Ishikawa (cell line): Measurements from ENCODE around the gene CHEK1.

Experiments used
- EGR1 ChIP-seq: IDR thresholded peaks from 2 replicates; pipeline ENCODE4 v1.6.1; 2012
- EP300 ChIP-seq: IDR thresholded peaks from 2 replicates; pipeline ENCODE4 v1.6.1; 2012; ENCODE audit warnings: borderline replicate concordance
- MAX ChIP-seq: IDR thresholded peaks from 2 replicates; pipeline ENCODE4 v1.6.1; 2012
- RAD21 ChIP-seq: IDR thresholded peaks from 2 replicates; pipeline ENCODE4 v1.6.1; 2012; ENCODE audit warnings: low read depth
- TAF1 ChIP-seq: IDR thresholded peaks from 2 replicates; pipeline ENCODE4 v1.6.1; 2012; ENCODE audit warnings: low read depth, mild to moderate bottlenecking
- USF1 ChIP-seq: IDR thresholded peaks from 2 replicates; pipeline ENCODE4 v1.6.1; 2012
- YY1 ChIP-seq: IDR thresholded peaks from 2 replicates; pipeline ENCODE4 v1.6.1; 2012; ENCODE audit warnings: low read depth

- no peak for TF ChIP-seq EGR1
- no peak for TF ChIP-seq YY1
- TF ChIP-seq EP300, result no peak
- no peak for TF ChIP-seq MAX
- no peak for TF ChIP-seq TAF1
- no peak for TF ChIP-seq RAD21
- TF ChIP-seq USF1, result no peak
Measured at GRCh38 chr11:125701858-125702621, 77.1 kb downstream of the CHEK1 start.
